Effector CD8-positive, alpha-beta T cell (primary cell): Measurements from ENCODE around the gene WWC2.
"Not testable (repeated sequence)": the region's sequence is repeated elsewhere in the genome, so short reads cannot be mapped to it uniquely, and the experiment has no call there.

Experiments used
- DNase-seq: peaks from one replicate; lab custom pipeline; 2025; lab: John Stamatoyannopoulos, UW

The WWC2 gene

DNA sequence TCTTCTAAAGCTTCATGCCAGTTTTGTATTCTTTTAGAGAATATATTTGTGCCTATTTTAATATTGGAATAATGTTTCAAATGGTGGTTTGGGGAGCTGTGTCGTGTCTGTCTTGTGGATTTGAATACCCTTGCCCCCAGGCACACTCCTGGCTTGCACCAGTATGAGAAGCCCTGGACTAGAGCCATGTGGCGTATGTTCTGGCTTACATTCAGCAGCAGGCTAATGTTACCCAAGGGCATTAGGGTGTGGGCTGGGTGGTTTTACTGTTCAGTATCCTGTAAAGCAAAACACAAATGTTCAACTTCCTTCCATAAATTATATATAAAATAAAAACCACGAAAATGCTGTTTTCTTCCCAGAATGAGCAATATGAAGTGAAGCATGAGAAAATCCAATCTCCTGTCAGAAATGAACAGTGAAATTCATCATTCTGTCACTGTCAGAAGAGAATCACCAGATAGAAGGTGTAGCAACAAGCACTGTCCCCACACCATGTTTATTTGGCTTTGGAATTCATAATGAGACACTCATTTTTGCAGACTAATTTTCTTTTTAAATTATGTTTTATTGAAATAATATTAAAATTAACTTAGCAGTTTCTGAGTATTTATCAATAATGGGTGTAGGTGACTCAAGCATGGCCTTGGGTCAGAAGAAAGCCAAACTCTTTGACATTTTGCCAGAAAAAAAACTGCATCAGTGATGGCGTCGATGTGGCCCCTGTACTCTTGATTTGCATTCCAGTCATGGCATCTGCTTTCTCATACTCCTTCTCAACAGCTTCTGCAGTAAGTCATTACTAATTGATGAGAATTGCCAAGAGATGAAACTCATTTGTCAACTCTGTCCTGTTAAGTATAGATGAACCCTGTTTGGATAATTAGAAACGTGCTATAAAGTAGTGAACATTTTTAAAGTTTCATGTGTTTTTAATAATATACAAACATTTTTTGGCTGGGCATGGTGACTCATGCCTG, 43.8 kb downstream of the WWC2 start:
- no peak for DNase-seq

DNA sequence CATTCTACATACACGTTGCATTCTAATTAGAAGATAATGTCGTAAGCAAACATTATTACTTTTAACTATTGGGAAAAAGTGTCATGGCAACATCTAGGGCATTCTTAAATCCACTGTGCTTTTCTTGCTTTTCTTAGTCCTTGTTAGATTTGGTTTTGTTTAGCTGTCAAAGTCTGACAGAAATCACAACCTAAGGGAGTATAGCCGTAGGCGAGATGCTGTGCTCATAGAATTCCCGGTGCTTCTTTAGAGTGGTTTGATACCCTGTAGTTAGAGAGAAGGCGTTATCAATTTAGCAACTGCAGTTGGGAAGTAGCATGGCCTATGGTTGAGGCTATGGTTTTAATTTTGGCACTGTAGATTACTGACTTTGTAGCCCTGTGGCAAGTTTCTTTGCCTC, 45.7 kb downstream of the WWC2 start:
- no peak for DNase-seq

DNA sequence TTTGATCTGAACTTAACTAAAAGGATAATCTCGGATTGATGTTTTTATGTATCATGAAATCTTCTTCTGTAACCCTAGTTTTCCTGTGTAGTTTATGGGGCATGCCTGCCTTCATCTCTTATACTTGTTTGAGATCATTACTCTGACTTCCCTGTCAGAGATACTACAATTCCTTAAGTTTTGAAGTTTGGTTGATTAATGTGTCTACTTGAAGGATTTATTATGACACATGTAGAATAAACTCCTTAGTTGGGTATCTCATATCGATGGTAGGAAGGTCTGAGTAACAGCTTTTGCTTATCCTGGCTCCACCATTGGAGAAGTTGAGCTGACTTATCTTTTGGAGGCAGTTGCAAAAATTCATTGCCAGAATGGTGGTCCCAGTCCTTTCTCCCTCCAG, 46.7 kb downstream of the WWC2 start:
- DNase-seq: no peak

DNA sequence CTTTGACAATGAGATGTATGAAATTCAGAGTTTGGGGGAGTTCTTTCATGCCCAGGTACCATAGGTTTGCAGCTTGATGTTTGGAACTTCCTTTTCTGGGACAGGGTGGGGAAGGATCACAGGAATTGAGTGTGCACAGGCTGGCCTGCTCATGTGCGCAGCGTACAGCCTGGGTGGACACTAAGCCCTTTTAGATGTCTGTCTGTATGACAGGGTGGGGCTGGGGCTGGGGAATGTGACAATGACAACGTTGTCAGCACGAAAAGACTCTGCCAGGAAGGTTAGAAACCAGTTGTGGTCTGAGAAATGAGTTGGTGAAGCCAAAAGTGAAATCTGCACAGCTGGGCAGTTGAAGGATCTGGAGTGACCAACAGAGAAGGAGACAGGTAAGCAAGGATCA, 47.4 kb downstream of the WWC2 start:
- DNase-seq: no peak

DNA sequence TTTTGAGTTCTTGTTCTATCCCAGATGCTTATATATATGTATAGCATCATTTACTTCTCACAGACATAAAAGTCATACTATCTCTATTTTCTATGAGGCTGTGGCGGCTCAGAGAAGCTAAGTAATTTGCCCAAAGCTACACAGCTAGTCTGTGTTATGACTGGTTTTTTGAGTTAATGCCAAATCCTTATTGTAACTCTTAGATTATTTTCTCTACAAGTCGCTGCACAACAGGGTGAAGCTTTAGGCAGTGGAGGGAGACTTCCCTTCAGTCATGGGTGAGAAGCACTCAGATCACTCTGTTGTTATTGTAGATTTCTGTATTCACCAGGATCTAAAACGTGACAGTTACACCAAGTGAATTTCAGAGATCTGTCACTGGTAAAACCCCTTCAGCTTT, 48.1 kb downstream of the WWC2 start:
- DNase-seq: no peak

DNA sequence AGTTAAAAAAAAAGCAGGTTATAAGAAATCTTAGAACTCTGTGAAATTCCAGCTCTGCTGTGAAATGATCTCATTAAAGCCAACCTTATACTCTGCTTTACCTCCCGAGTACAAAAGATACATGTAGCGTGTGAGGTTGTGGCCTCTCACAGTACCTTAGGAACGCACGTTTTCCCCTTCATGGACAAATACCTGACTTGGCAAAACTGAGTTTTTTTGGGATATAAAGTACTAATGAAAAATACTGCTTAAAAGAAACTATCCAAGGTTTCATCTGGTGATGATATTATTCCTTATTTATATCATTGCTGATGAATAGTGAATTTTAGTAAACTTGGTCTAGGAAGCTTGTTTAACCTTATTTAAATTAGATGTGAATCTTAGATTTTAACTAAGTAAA, 48.9 kb downstream of the WWC2 start:
- DNase-seq: no peak

DNA sequence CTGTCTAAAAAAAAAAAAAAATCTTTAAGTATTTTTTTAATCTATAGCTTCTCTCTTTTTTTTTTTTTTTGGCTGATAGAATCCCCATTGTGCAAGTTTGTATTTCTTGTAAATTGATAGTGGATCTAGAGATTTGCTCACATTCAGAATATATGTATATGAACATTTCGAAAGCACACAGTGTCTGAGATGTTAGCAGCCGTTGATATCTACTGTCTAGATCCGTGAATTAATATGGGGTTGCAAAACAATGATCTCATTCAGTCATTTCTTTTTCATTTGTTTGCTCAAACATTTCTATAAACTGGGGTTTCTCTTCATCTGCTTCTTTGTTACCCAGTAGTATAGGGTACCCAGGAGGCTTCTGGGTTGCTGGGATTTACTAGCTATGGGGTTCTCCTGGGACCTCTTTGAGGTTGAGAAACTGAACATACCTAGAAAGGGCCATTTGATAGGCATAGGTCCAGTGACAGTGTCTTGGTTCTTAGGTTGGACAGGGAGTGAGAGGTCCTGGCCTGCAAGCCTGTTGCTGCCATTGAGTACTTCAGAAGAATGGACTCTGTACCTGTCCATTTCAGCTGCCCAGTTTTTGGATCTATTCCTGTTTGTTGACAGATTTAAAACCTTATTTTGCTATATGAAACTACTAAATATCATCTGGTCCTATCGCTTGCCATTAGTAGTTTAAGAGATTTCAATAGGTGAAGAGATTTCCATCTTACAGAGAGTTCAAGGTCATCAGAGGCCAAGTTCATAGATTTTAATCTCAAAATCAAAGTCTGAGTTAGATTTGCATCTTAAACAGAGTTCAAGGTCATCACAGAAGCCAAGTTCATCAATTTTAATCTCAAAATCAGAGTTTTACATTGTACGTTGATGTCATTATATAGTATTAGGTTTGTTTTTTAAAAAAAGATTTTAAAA, 50.8 kb downstream of the WWC2 start:
- no peak for DNase-seq

DNA sequence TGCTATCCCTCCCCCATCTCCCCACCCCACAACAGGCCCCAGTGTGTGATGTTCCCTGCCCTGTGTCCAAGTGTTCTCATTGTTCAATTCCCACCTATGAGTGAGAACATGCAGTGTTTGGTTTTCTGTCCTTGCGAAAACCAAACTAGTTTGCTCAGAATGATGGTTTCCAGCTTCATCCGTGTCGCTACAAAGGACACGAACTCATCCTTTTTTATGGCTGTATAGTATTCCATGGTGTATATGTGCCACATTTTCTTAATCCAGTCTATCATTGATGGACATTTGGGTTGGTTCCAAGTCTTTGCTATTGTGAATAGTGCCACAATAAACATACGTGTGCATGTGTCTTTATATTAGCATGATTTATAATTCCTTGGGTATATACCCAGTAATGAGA, 51.6 kb downstream of the WWC2 start:
- DNase-seq: not testable (repeated sequence)

DNA sequence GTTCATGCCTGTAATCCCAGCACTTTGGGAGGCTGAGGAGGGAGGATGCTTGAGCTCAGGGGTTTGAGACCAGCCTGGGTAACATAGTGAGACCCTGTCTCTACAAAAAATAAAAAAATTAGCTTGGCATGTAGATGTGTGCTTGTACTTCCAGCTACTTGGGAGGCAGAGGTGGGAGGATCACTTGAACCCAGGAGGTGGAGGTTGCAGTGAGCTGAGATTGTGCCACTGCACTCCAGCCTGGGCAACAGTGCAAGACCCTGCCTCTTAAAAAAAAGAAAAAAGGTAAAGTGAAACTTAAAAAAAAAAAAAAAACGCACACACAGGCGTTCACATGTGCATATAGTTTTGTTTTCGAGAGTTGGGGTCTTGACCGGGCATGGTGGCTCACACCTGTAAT, 53.2 kb downstream of the WWC2 start:
- not testable (repeated sequence) for DNase-seq

DNA sequence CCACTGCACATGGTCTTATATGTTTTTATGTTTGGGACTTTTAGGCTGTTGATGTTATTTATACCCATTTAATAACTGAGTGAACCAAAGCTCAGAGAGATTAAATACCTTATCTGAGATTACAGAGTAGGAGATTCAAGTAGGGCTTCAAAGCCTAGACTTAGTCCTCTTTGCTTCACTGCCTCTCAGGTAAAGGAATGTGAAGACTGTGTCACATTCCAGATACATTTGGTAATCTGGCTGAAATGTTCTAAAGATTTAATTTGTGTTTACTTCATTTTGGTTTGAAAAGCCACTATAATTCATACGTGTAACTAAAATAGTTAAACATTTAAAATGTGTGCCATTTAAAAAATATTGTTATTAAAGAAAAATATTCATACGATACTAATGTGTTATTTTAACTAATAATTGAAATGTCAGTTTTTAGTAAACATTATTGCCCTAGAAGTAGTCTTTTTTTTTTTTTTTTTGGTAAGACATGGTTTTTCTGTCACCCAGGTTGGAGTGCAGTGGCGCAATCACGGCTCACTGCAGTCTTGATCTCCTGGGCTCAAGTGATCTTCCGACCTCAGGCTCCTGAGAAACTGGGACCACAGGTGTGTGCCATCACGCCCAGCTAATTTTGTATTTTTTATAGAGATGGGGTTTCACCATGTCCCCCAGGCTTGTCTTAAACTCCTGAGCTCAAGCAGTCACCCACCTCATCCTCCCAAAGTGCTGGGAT, 54.3 kb downstream of the WWC2 start:
- no peak for DNase-seq

DNA sequence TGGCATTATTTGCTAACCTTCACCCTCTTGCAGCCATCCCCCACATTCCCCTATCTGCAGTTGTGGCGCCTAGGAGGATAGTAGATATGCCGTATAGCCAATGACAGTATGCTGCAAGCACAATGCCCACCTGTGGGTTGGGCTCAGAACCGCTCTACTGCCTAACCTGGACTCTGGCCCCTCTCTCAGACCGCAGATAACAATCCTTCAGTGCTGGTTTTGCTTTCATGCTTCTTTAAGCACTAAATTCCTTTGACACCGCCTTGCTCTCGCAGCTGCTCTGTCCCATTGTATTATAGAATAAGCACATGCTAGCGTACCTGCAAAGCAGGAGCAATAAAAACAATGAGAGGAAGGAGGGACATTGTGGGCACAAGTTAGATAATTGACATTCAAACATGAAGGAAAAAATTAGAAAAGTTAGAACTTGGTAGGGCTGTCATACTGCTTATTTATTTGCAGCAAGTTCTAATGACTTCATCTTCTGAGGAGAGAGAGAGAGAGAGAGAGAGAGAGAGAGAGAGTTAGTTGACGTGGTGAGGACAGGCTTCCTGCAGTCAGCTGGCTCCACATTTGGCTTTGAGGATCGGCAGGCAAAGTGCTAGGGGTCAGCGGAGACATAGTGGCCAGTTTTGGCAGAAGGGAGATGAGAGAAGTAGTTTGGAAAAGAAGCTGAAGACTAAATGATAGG, 55.8 kb downstream of the WWC2 start:
- DNase-seq: no peak

DNA sequence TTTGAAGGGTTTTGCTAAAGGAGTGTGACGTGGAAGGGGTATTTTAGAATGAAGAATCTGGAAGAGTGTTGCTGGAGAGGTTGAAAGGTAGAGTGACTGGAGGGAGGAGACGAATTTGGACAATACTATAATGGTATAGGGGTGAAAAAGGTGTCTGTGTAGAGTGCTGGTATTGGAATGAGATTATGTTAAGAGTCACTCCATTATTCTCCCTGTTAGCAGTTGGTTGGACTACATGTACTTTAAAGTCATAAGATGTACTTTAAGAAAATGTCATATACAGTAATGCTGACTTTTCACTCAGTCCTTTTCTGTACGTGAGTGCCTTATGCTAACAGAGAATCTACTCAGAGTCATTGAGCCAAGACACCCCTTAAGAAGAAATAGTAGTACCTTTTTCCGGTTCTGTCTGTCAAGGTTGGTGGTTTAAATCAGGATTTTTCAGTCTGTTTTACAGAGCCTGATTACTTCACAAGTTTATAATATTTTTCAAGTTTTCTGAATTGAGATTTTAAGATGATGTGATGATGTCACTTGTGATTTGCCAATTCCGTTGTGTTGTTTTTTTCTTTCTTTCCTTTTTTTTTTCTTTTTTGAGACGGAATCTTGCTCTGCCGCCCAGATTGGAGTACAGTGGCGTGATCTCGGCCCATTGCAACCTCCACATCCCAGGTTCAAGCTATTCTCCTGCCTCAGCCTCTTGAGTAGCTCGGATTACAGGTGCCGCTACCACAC, 56.6 kb downstream of the WWC2 start:
- no peak for DNase-seq

DNA sequence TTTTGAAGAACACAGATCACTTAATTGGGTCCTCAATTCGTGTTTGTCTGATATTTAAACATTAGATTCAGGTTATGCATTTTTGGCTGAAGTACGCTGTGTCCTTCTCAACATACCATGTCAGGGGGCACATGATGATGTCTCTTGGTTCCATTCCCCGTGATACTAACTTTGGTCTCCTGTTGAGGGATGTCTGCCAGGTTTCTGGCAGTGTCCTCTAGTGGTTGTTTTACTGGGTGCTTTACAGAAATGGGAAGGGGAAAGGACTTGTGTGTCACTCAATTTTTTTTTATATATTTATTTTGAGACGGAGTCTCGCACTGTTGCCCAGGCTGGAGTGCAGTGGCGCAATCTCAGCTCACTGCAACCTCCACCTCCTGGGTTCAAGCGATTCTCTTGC, 58.2 kb downstream of the WWC2 start:
- no peak for DNase-seq

DNA sequence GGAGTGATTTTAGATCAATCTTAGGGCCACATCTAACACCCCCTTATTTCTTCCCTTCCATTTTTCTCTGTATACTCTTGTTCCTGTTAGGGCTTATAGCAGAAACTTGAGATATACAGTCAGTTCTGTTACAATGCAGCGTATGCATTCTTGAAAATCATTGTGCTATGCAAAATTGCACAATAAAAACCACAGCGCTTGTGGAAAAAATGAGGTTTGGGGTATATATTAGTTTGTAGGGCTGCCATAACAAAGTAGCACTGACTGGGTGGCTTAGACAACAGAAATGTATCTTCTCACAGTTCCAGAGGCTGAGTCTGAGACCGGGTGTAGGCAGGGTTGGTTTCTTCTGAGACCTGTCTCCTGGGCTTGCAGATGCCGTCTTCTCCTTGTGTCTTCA, 59.0 kb downstream of the WWC2 start:
- DNase-seq: no peak

DNA sequence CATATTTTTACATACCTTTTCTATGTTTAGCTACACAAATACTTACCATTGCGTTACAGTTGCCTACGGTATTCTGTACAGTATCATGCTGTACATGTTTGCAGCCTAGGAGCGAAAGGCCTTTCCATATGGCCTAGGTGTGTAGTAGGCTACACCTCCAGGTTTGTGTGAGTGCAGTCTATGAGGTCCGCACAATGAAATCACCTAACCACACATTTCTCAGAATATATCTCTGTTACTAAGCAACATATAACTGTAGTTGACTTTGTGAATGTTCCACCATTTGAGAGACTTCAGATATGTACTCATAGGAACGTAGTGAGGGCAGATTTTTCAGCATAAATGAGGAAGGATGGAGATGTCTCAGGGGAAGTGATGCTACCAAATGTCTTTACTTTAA, 62.6 kb downstream of the WWC2 start:
- no peak for DNase-seq

DNA sequence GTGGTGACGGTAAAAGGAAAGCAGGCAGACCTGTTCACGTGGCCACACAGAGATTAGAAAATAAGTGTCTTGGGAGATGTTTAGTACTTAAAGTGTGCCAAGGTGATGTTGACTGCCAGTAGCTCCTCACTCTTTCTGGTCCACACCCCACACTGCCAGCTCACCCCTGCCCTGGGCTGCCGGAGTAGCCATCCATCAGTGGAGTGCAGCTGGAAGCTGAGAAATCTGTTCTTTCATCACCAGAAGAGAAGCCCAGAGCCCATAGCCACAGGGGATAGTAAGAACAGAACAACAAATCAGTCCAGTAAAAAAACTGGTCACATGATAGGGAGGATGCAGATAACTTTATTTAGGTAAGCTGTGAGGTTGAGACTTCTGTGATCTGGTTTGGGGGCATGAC, 64.1 kb downstream of the WWC2 start:
- DNase-seq: no peak

DNA sequence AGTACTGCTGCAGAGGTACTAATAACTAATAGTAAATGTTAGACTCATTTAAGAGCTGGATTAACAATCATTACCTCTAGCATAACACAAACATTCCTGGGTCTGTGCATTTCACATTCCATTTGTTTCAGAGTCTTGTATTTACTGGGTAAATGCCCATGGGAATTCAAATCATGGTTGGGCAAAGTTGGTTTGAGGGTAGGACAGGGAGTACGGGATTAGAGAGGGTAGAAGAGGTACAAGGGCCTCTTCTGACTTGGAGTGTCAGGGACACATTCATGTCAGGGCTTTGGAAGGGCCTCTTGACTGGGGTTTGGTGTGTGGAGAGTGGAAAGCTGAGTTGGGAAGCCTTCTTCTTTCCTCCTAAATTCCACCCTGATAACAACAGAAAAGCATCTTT, 65.9 kb downstream of the WWC2 start:
- no peak for DNase-seq

DNA sequence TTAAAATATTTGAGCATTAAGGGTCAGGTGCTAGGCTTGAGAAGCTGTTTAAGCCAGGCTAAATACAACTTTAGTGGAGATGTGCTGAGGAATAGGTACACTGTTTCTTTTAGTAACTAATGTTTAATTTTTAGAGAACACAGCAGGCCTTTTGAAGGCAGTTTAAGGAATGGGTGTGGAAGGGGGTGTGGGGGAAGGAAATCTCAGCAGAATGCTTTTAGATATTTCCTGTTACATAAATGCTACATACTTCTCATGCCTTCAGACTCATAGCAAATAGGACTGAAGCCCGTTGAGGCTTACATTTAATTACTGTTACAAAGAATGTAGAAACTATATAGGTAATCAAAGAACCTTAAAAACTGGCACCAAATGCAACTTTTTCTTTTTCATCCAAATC, 66.3 kb downstream of the WWC2 start:
- no peak for DNase-seq

DNA sequence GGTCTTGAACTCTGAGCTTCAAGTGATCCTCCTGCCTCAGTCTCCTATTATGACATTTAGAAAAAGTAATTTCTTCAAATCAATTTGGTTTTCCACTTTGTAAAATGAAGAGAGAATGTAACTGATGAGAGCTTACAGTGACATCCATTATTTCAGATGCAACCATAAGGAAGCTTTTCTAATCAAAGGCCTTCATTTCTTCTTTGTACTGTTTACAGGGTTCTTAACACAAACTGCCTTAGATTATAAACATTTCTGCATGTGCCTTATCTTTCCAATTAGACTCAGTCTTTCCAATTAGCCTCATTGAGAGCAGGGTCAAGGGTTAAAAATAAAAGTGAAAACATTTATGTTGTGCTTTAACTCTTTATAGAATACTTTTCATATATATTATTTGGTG, 71.8 kb downstream of the WWC2 start:
- no peak for DNase-seq

DNA sequence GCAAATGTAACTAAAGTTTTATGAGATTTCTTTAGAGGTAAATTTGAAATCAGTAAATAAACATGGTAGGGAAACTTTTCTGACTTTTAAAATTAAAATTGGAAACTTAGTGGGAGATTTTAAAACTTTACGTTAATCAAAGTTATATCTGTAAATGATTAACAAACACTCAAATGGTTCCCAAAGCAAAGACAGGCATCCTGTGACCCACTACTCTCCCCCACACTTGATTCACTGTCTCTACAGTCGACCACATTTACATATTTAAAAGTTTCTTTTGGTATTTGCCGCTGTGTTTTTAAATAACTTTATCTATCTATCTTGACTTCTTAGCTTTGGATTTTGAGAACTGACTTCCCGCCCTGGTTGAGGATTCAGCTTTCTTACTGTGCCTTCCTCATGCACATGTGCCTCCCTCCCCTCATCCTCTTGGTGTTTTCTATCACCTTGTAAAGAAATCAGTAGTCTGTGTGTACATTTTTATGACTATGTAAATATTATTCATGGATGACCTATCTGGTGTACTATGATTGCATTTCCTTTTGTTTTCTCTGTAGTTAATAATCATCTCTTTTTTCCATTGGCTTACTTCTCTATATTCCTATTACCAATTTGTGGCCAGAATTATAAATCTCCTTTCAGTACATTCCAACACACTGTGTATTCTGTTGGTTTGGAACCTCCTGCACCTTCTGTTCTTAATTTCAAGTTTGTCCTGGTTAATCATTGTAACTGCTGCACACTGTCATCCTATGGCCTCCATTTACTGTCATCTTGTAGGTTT, 72.6 kb downstream of the WWC2 start:
- no peak for DNase-seq
